ENCODE measurements around the gene MYOM3.

The MYOM3 gene

GRCh38 chr1:24142546-24143534, 30.9 kb upstream of the MYOM3 start, which contains the start of gene IL22RA1:
IL22RA1 (minus strand) TSS chr1:24143140; CDS start chr1:24143082, 58 bp downstream.
- no peaks in the 10 kb centered on the region for H3K4me1 Mint-ChIP-seq
- DNase-seq, result no peak
- peaks cover 21% of the 10 kb centered on the region for H3K27me3 Mint-ChIP-seq
- no peak within 1 kb of the TSS for H3K27ac Mint-ChIP-seq
- no peaks in the 10 kb centered on the region for H3K9me3 Mint-ChIP-seq
- H3K4me3 Mint-ChIP-seq, result no peak within 1 kb of the TSS
- no peak for ATAC-seq

DNA sequence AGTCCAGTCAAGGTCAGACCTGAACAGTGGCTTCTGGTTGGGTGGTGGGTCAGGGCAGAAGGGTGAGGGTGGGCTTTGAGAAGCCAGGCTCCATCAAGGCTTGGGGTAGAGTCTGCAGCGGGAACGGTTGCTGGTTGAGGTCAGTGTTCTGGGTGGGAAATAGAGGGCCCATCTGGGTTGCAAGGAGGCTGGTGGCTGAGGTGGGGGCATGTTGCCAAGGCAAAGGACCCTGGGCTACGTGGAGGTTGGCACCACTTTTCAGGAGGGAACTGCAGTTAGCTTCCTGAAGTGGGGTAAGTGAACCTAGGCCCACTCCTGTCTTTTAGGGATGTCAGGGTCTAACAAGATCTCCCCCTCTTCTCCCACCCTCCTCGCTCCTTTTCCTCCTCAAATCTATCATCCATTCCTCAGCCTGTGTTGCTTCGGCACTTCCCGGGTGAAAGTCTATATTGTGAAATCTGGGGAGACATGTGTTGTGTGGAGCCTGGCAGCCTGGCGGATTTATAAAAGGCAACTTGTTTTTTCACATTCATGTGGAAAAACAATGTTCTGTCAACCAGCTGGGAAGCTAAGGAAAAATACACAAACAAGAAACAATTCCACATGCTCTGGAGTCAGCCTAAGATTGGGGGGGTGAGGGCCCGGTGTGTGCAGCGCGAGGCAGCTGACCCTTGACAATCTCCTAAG, 29.5 kb upstream of the MYOM3 start:
- H3K9me3 Mint-ChIP-seq, result no peaks in the 10 kb centered on the region
- DNase-seq, result no peak
- no peak overlapping the region for H3K4me3 Mint-ChIP-seq
- H3K27ac Mint-ChIP-seq, result no peak overlapping the region
- H3K27me3 Mint-ChIP-seq, result peaks cover 20% of the 10 kb centered on the region
- ATAC-seq, result no peak
- H3K4me1 Mint-ChIP-seq, result no peaks in the 10 kb centered on the region

- ATAC-seq (no peak), DNase-seq (no peak)
- no peak overlapping the region for H3K27ac Mint-ChIP-seq
- no peaks in the 10 kb centered on the region for H3K9me3 Mint-ChIP-seq
- H3K4me3 Mint-ChIP-seq, result no peak overlapping the region
- peaks cover 14% of the 10 kb centered on the region for H3K27me3 Mint-ChIP-seq
- no peaks in the 10 kb centered on the region for H3K4me1 Mint-ChIP-seq
Measured at GRCh38 chr1:24140741-24141181, 28.8 kb upstream of the MYOM3 start.

DNA sequence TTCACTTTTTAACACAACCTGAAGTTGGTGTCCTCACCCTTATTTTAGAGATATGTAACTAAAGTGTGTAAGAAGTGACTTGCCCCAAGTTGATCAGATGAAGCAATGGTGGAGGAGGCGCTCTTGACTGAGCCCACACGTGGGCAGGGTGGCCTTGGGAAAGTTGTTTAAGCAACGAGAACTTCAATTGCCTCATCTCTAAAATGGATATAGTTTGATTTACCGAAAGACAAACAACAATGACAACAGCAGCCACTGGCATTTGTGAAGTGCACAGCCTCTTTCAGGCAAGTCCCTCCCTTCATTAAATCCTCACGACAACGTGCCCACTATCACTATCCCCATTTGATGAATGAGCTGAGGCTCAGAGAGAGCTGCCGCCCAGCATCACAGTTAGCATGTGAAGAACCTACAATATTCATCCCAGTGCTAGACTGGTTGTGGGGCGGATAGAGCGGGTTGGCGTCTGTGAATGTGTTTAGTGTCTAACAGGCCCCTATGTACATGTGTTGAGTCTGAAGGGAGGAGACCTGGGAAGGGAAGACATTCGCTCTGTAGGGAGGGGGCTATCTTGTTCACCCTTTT, 28.0 kb upstream of the MYOM3 start:
- DNase-seq (no peak), ATAC-seq (no peak)
- Mint-ChIP-seq H3K9me3 (no peaks in the 10 kb centered on the region), H3K4me3 (no peak overlapping the region), H3K4me1 (no peaks in the 10 kb centered on the region), H3K27ac (no peak overlapping the region), H3K27me3 (peaks cover 14% of the 10 kb centered on the region)

- no peaks in the 10 kb centered on the region for H3K9me3 Mint-ChIP-seq
- DNase-seq, result no peak
- ATAC-seq, result no peak
- no peak overlapping the region for H3K27ac Mint-ChIP-seq
- peaks cover 11% of the 10 kb centered on the region for H3K27me3 Mint-ChIP-seq
- H3K4me1 Mint-ChIP-seq, result no peaks in the 10 kb centered on the region
- H3K4me3 Mint-ChIP-seq, result no peak overlapping the region
Measured at GRCh38 chr1:24139222-24139489, 27.2 kb upstream of the MYOM3 start.

DNA sequence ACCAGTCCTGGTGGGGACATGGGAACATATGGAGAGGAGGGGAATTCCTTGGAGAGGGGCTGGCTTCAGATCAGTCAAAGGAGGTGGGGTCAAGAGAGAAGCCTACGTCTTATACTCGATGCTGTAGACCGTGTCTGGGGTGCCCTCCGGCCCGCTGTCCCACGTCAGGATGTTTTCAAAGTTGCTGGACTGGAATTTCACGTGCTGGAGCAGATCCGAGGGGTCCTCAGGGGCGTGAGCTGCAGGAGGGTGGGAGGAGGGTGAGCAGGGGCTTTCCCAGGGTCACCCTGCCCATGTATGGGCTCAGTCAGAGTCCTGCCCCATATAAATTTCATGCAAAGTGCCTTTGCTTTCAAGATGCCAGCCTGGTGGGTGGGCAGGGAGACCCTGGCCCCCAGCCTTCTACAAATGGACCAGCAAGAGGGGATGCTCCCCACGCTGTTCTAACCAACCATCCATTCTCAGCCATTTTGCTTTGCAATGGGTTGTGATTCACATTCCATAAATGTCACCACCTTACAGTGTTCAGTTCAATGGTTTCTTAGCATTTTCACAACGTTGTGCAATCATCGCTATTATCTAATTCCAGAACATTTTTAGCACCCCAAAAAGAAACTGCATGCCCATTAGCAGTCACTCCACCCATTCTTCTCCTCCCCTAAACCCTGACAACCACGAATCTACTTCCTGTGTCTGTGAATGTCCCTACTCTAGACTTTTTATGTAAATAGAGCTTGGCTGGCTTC, 26.7 kb upstream of the MYOM3 start:
- no peaks in the 10 kb centered on the region for H3K9me3 Mint-ChIP-seq
- no peak for ATAC-seq
- no peak for DNase-seq
- no peak overlapping the region for H3K27ac Mint-ChIP-seq
- H3K4me1 Mint-ChIP-seq, result no peaks in the 10 kb centered on the region
- H3K4me3 Mint-ChIP-seq, result no peak overlapping the region
- peaks cover 10% of the 10 kb centered on the region for H3K27me3 Mint-ChIP-seq

DNA sequence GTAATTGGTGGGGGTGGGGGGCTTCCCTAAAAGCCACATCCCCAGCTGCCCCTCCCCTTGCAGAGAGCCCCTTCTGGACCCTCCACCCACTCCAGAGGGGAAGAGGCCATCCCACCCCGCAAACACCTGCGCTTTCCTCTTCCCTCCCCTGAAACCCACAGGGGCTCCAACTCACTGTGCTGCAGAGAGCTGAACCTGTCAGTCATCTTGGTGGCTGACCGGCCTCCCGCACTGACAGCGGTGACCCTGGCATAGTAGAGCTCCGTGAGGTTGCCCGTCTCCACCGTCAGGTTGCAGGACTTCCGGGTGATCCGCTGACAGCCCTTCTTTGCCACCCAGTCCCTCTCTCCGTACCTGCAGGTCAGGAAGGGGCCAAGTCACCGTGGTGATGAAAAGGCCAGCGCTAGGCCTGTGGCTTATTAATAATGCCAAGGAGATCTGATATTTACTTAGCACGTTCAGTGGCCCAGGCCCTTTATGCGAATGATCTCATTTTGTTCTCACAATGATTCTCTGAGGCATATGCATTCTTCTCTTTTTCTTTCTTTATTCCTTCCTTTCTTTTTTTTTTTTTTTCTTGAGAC, 25.1 kb upstream of the MYOM3 start:
- ATAC-seq (no peak), DNase-seq (no peak)
- no peak overlapping the region for H3K27ac Mint-ChIP-seq
- no peak overlapping the region for H3K4me3 Mint-ChIP-seq
- H3K27me3 Mint-ChIP-seq, result peaks cover 9% of the 10 kb centered on the region
- H3K4me1 Mint-ChIP-seq, result no peaks in the 10 kb centered on the region
- no peaks in the 10 kb centered on the region for H3K9me3 Mint-ChIP-seq

DNA sequence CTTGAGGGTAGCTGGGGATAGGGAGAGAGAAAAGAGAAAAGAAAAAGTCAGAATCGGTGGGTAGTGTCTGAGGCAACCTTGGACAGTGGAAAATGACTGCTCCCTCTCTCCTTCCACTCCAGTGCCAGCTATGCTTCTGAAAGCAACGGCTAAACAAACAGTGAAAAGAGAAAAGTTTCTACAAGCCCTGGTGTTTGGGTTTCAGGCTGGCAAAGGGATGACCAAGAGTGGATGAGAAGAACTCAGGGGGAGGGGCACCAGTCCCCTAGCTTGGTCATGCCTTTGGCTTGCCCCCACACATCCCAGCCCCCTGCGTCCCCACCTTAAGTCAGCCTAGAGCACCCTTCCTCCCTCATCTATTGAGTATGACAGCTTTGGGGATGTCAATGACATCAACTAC, 22.4 kb upstream of the MYOM3 start:
- no peak overlapping the region for H3K27ac Mint-ChIP-seq
- peaks cover 9% of the 10 kb centered on the region for H3K27me3 Mint-ChIP-seq
- no peaks in the 10 kb centered on the region for H3K4me1 Mint-ChIP-seq
- peaks cover 0 to under 1% of the 10 kb centered on the region in 2 donors for H3K9me3 Mint-ChIP-seq
- DNase-seq (no peak), ATAC-seq (no peak)
- no peak overlapping the region for H3K4me3 Mint-ChIP-seq

DNA sequence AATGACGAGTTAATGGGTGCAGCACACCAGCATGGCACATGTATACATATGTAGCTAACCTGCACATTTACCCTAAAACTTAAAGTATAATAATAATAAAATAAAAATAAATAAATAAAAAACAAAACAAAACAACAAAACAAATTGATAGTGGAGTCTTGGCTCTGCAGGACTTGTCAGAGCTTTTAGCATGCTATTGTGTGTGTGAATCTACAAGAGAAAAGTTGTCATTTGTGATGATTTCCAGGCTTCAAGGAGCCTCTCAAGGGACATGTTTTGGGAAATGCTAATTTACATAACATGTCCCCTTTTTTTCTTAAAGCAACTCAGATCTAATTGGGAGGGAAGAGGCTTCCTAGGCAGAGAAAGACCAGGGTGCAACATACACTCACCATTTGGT, 21.9 kb upstream of the MYOM3 start:
- no peak for ATAC-seq
- H3K4me1 Mint-ChIP-seq, result no peaks in the 10 kb centered on the region
- peaks cover 0 to 6% of the 10 kb centered on the region in 2 donors for H3K9me3 Mint-ChIP-seq
- DNase-seq, result no peak
- no peak overlapping the region for H3K27ac Mint-ChIP-seq
- no peak overlapping the region for H3K4me3 Mint-ChIP-seq
- H3K27me3 Mint-ChIP-seq, result peaks cover 9% of the 10 kb centered on the region

- no peak for DNase-seq
- H3K4me1 Mint-ChIP-seq, result no peaks in the 10 kb centered on the region
- H3K4me3 Mint-ChIP-seq, result no peak overlapping the region
- no peak for ATAC-seq
- H3K9me3 Mint-ChIP-seq, result peaks cover 0 to 8% of the 10 kb centered on the region in 2 donors
- no peak overlapping the region for H3K27ac Mint-ChIP-seq
- H3K27me3 Mint-ChIP-seq, result peaks cover 9% of the 10 kb centered on the region
Measured at GRCh38 chr1:24130385-24130784, 18.4 kb upstream of the MYOM3 start.

DNA sequence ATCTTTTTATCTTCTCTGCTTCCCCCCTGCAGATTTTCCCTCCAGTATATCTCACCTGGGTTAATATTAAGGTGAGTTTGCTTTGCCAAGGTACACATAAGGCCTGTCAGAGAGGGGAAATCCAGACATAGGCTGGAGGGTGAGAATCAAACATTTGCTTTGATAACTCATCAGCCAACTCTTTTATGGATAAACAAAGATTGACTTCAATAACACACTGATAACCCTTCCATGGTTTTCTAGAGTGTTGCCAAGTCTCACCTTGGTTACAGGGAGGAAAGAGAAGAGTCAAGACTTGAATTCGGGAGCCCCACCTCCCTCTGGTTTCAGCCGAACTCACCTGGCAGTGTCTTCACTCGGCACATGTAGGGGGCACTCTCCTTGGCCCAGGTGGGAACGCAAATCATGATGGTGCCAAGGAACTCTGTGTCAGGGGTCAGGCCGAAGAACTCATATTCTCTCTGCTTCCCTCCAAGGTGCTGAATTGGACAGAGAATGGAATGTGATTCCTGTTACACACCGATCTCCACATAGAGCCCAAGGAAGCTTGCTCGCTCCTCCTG, 15.9 kb upstream of the MYOM3 start:
- Mint-ChIP-seq H3K4me1 (no peaks in the 10 kb centered on the region), H3K9me3 (peaks cover 0 to 8% of the 10 kb centered on the region in 2 donors), H3K27ac (no peak overlapping the region), H3K4me3 (no peak overlapping the region), H3K27me3 (no peaks in the 10 kb centered on the region)
- DNase-seq (no peak), ATAC-seq (no peak)

GRCh38 chr1:24127134-24127800, 15.3 kb upstream of the MYOM3 start:
- DNase-seq, result no peak
- Mint-ChIP-seq H3K4me3 (no peak overlapping the region), H3K27ac (no peak overlapping the region), H3K27me3 (no peaks in the 10 kb centered on the region), H3K4me1 (no peaks in the 10 kb centered on the region), H3K9me3 (peaks cover 0 to 8% of the 10 kb centered on the region in 2 donors)
- ATAC-seq, result no peak

GRCh38 chr1:24126672-24127023, 14.7 kb upstream of the MYOM3 start:
- H3K4me1 Mint-ChIP-seq, result no peaks in the 10 kb centered on the region
- DNase-seq (no peak), ATAC-seq (no peak)
- H3K27ac Mint-ChIP-seq, result no peak overlapping the region
- H3K4me3 Mint-ChIP-seq, result no peak overlapping the region
- H3K27me3 Mint-ChIP-seq, result no peaks in the 10 kb centered on the region
- peaks cover 0 to 8% of the 10 kb centered on the region in 2 donors for H3K9me3 Mint-ChIP-seq

- Mint-ChIP-seq H3K9me3 (peaks cover 0 to 8% of the 10 kb centered on the region in 2 donors), H3K27ac (no peak overlapping the region), H3K4me3 (no peak overlapping the region), H3K27me3 (no peaks in the 10 kb centered on the region), H3K4me1 (no peaks in the 10 kb centered on the region)
- ATAC-seq (no peak), DNase-seq (no peak)
Measured at GRCh38 chr1:24126018-24126671, 14.2 kb upstream of the MYOM3 start.

Measured in stimulated activated naive CD8-positive, alpha-beta T cell treated with anti-CD3 and anti-CD28 coated beads, Interleukin-15, amount 100 ng/mL, for 72 hours (primary cell).